Thyroid gland (tissue), 4 donors: ENCODE measurements around the gene SIGLEC15.

Source experiments
- CTCF ChIP-seq, 6 experiments: fragments of 200-600 bp in 3 of 6; fragments of 450-650 bp in 3 of 6; sonication (generic) in 3 of 6; IDR thresholded peaks; one replicate each; pipeline ENCODE4 v1.5.1; 2016 to 2019; ENCODE audit warnings: antibody characterized with exemption in 6 of 6, mild to moderate bottlenecking in 2 of 6, inconsistent platforms in 1 of 6, moderate library complexity in 1 of 6
- POLR2A ChIP-seq, 2 donors: fragments of 450-650 bp; IDR thresholded peaks; one replicate each; pipeline ENCODE4 v1.6.1; 2017; ENCODE audit warnings: antibody characterized with exemption in 2 of 2, mild to moderate bottlenecking in 2 of 2, moderate library complexity in 1 of 2

- TF ChIP-seq CTCF (IDR thresholded peaks at IDR 0.05): no peak
- TF ChIP-seq POLR2A (IDR thresholded peaks at IDR 0.05): no peak
These were observed 38.5 kb upstream of the SIGLEC15 start for GRCh38 chr18:45786941-45787340.
